DMS114 treated with DMSO at 0.1 percent for 48 hours (cell line): ENCODE measurements around the gene ABAT.
"Not testable (repeated sequence)": the region's sequence is repeated elsewhere in the genome, so short reads cannot be mapped to it uniquely, and the experiment has no call there.

Experiments used
- DNase-seq: peaks from one replicate; lab custom pipeline; 2025; ENCODE audit not compliant: unreplicated experiment; lab: John Stamatoyannopoulos, UW

Gene ABAT

DNA sequence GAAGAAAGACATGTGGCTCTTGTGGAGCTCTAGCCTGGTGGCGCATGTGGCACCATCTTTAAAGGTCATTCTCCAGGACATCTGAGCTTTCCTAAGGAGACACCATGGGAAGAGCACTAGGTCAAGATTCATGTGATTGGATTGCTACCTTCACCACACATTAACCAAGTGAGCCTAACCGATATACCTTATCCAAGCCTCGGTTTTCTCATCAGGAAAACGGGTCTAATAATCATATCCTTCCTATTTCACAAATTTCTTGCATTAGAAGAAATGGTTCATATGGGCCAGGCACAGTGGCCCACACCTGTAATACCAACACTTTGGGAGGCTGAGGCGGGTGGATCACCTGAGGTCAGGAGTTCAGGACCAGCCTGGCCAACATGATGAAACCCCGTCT is 64.7 kb downstream of the ABAT start:
- no peak for DNase-seq

DNA sequence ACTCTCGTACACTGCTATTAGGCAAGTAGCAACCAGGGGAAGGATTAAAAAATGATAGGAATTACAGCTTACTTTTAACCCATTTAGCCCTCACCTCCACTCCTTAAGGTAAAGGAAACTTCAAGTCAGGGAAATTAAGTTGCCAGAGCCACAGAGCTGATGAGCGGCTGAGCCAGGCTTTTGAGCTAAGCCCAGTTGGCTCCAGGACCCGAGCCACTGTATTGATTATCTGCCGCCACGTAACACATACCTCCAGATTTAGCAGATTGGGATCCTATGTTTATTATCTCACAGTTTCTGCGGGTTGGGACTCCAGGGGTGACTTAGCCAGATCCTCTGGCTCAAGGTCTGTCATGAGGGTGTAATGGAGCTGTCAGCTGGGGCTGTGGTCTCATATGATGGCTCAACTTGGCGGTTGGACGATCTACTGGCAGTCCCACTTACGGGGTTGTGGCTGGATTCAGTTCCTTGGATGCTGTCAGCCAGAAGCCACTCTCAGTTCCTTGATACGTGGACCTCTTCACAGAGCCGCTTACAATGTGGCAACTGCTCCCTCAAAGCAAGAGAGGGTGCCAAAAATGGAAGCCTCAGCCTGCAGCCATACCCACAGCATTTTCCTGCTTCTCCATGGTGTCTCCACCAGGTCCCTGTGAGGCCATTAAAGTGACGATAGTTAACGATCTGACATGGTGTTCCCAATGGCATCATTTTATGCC is 65.7 kb downstream of the ABAT start:
- no peak for DNase-seq

DNA sequence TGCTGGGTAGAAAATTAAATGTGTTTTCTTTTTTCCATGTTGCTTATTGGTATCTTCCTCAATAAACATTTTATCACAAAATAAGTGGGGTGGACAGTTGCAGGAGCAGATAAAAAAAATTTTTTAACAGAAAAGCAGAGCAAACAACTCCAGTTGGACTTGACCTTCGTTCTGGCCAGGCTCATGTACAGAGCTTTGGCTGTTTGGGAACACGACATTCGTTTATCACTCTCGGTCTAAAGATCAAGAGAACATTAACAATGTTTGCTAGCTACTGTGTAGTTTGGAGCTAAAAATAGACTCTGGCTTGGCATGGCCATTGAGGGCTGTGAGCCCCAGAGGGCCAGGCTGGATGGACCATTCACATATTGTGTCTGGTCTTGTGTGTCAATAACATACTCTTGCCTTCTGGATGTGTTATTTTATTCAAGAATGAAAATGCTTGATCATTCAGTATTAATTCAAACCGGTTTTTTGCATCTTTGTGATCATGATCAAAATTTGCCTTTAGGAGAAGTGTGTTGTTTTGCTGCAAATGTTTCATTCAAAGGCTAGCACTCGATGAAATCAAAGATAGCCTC is 66.4 kb downstream of the ABAT start:
- DNase-seq = no peak

DNA sequence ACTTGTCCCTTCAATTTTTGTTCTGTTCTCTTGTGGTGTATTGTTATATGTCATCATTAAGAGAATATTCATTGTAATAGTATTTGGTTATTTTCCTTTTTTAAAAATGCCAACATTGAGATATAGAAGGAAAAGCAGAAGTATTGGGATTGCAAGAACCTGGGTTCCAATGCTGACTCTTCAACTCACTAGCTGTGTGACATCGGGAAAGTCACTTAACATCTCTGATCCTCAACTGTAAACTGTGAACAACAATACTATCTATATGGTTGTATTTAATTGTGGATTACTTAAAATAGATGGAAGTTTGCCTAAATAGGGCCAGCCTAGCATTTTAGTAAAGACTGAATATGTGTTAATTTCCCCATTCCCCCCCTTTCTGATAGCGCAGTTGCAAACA is 67.2 kb downstream of the ABAT start:
- DNase-seq = no peak

DNA sequence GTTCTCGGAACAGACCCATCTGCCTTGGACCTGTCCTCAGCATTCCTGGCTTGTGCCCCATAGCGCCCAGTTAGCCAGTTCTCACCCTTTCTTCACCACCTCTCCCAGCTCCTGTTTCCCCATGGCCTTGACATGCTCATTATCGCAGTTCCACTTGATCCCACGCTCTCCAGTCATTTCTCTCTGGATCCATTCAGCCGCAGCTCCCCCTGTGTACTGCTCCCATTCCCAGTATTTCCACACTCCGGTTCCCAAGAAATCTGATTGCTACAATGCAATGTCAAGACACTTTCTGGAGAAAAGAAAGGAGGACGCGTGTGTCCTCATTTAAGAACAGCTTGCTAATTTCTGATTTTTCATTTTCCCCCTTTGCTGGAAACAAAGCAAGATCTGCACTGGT is 67.7 kb downstream of the ABAT start:
- DNase-seq = no peak

DNA sequence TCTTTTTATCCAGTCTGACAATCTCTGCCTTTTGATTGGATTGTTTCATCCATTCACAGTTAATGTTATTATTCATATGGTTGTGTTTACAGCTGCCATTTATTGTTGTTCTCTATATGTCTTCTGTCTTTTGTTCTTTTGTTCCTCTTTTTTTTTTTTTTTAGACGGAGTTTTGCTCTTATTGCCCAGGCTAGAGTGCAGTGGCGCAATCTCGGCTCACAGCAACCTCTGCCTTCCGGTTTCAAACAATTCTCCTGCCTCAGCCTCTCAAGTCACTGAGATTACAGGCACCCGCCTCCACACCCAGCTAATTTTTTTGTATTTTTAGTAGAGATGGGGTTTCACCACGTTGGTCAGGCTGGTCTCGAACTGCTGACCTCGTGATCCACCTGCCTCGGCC is 74.5 kb downstream of the ABAT start:
- DNase-seq = not testable (repeated sequence)

DNA sequence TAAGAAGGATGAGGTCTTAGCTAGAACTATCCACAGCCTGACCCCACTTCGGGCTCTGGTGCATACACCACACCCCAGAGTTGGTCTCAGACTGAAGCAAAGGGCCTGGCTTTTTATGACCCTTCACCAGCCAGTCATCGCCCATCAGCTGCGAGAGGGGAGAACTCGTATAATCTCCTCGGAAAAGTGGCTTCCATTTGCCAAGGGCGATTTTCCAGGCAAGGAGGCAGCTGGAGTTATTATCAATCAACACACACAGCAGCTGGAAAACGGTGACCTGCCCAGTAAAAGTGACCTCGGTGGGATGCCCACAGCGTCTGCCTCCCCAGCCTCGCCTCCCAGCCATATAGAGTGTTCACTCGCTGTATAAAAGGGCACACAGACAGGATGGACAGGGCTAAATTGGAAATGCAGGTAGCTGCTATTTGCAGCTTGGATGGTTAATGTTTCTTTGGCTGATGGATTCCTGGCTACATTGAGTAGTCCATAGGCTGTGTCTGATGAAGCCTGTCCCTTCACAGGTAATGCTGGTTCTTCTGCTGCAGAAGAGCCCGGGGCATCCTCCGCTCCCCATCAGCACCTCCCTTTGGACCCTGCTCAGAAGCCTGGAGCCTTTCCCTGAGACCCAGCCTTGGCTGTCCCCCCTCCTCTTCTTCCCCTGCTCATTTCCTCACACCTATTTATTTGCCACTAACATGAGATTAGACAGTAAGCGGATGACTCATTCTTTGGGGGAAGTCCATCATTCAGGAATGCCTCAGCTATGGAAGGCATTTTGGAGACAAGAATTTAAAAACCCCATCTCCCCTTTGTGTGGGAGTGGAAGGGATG is 77.3 kb downstream of the ABAT start:
- DNase-seq = no peak

DNA sequence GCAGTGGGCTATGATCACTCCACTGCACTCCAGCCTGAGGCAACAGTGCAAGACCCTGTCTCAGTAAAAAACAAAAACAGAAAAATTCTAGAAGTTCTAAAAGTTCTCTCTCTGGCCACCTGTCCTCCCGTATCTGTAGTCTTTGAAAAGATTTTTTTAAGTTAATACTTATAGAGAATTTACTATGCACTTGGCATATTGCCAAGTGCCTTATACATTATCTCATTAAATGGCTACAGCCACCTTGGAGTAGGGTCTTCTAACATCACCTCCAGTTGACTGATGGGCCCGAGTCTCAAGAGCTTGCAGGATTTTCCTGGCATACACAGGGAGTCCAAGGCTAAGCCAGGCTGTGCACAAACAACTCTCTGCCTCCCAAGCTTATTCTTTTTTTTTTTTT is 78.3 kb downstream of the ABAT start:
- no peak for DNase-seq

DNA sequence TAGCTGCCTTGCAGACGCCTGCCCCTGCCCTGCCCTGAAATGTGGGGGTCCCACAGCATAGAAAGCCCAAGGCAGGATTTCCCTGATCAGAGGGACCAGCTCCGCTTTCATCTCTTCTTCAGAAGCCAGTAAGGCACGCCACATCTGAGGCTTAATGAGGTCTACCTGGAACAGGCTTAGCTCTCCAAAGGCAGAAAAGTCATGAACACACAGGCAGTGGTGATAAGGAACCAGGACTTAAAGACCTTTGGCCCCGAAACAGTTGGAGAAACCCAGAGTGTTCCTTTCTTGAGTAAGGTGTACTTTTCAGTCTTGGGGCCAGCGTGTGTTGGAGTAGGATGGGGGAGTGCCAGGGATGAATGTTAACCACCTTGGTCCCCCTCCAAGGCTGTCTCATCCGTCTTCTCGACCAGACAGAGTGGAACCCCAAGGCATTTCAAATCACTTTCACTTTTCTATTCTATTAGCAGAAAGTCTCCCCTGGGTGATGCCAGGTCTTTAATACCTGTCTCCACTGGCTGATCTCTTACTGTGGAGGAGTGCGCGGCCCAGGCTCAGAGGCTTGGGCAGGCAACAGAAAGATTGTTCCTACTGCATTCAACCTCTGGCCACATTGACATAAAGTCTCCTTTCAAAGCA is 79.1 kb downstream of the ABAT start:
- DNase-seq = no peak

DNA sequence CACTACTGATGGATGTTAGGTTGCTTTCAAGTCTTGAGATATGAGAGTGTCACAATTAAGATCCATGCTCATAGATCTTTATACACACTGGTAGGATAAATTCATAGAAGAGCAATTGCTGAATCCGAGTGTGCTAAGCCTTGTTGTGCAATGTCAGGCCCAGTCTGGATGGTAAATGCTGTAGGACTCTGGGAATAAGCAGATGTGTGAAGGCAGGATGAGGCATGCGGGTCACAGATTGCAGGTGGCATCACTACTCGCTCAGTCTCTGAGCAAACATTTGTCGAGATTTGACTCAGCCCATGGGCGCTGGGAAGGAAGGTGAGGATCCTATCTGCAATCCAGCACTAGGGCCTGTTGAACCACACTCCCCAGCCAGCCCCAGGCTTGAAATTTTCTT is 82.3 kb downstream of the ABAT start:
- no peak for DNase-seq

DNA sequence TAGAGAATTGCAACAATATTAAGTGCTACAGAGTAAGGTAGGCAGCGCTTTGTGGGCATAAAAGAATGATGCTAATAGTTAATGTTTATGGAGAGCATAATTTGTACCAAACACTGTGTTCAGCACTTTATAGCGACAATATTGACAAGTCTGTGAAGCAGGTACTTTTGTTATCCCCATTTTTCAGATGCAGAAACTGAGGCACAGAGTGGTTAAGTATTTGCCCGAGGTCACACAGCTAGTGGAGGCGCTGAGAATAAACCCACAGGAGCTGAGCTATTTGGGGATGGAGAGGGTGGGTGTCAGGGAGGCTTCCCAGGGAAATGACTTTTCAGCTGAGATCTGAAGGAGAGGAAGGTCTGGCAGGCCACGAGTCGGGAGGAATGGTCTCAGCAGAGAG is 83.6 kb downstream of the ABAT start:
- DNase-seq = no peak

DNA sequence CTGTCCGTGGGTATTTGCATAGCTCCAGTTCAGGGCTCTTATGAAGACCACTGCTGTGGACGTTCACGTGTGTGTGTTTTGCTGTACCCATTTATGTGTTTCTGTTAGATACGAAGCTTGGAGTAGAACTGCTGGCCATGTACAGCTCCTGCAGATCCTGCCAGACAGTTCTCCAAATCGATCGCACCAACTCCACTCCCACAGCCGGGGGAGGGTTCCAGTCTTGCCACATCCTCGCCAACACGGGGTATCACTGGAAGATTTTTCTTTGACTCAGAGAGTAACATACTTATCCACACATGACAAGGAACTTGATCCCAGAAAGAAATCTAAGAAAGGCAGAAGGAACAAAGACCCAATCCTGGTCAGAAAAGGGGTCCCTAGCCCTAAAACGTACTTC is 85.6 kb downstream of the ABAT start:
- DNase-seq = no peak

DNA sequence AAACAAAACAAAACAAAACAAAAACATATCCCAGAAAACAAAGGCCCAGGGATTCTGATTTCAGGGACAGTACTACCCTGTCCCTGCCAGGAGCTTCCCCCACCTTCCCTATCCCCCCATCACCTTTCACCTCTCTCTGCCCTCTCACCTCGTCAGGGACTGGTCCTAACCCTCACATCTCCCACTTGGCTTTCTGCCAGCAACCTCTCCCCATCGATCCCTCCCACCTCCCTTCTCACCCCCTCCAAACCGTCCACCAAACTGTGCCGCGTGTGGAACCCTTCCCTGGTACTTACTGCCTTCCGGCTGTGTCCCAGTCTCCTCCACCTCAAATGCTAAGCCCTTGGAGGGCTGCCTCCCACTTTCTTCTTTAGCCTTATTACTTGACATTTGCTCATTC is 86.7 kb downstream of the ABAT start:
- no peak for DNase-seq

DNA sequence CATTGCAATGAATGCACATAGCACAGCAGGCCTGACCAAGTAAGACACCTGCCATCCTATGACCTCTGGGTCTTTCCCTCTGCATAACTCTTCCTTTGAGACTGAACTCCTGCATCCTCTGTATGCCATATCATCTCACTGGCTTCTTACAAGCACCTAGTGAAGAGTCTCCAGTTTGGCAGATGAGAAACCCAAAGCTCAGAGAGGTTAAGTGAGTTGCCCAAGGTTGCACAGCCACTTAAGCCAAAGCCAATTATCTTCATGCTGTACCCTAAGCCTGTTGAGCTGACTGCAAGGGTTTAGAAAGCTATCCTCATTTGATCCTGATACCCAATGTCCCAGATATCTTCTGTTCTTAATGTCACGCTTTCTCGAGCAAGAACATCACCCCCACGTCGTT is 87.8 kb downstream of the ABAT start:
- DNase-seq = no peak

DNA sequence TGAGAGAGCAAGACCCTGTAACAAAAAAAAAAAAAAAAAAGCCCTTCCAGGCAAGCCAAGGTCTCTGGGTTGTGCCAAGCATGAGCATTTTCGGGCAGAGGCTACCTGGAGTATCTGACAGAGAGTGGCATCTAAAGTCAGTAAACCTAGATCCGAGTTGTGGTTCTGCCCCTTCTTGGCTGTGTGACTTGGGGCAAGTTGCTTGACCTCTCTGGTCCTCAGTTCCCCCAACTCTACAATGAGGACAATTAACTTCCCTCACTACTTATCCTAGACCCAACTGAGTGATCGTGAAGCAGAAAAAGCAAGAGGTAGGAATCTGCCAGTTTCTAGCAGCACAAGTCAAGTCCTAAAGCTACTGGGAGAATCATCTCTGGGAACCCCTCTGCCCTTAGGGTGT is 88.7 kb downstream of the ABAT start:
- no peak for DNase-seq

DNA sequence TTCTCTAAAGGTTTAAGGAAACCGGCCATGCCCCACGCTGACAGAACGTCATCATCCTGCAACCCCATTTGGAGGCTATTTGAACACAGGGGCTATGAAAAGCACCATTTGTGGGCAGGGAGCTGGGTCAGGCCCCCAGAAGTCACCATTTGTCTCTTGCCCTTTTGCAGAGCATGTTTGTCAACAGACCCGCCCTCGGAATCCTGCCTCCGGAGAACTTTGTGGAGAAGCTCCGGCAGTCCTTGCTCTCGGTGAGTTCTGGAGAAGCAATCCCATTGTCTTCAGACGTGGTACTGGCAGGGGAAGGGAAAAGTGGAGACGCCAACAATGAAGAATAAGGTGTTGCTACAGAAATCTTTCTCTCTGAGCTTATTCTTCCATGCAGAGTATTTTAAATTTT is 89.5 kb downstream of the ABAT start:
- DNase-seq = no peak

DNA sequence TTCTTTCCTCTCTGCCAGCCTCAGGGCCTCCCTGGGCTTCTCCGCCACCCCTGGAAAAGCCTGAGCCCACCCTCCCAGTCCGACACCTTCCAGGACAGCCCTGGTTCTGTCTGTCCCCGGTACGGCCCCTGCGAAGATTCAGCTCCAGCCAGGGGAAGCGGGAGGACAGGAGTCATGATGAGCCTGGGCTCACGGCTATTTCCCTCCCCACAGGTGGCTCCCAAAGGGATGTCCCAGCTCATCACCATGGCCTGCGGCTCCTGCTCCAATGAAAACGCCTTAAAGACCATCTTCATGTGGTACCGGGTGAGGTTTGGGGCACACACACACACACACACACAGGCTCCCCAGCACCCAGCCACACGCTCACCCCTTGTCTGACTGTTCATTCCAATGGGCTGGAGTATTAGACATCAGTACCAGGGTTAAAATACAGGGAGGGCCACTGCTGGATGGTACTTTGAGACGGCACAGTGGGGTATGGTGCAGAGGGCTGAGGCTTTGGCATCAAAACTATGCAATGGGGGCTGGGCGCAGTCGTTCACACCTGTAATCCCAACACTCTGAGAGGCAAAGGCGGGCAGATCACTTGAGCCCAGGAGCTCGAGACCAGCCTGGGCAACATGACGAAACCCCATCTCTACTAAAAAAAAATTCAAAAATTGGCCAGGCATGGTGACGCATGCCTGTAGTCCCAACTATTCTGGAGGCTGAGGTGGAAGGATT is 90.3 kb downstream of the ABAT start:
- no peak for DNase-seq

DNA sequence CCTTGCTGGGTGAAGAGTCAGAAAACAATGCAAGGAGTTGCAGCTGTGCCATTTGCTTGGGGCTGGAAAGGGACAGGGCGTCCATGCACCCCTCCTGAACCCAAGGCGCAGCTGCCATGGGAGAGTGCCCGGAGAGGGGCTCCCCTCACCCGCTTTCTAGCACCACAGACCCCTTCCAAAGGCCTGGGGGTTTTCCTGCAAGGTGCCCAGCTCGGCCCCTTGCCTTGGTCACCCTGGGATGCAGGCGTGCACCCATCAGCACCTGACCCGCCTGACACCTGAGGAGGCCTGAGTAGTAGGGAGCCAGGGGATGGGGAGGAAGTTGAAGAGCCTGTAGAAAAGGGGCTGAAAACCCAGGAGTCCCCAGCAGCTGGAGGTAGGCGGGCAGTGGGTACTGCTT is 92.8 kb downstream of the ABAT start:
- no peak for DNase-seq

DNA sequence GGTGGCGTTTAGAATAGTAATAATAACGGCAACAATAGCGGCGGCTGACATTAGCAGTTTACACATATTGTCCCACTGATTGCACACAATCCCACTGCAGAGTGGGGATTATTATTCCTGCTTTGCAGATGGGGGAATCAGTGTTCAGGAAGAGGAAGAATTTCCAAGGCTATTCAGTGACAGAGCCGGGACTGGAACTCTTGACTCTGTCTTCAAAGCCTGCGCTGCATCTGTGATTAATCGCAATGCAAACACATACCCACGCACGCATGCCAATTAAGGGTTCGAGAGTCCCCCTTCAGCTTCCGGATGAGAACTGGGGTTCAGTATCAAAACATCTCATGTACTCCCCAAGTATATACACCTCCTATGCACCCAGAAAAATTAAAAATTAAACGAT is 93.9 kb downstream of the ABAT start:
- DNase-seq = no peak

DNA sequence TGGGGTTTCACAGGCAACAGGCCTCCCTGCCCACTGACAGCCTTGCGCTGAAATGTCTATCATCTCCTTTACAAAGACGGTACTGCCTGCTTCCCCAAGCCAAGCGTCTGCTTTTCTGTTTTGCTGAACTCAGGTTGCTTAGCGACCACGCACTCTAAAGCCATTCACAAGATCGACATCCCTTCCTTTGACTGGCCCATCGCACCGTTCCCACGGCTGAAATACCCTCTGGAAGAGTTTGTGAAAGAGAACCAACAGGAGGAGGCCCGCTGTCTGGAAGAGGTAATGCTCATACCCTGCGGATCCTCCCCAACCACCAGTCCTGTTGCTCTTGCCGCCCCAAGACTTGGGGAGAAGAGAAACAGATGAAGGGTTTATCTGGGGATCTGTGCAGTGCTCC is 94.3 kb downstream of the ABAT start:
- DNase-seq = no peak

DNA sequence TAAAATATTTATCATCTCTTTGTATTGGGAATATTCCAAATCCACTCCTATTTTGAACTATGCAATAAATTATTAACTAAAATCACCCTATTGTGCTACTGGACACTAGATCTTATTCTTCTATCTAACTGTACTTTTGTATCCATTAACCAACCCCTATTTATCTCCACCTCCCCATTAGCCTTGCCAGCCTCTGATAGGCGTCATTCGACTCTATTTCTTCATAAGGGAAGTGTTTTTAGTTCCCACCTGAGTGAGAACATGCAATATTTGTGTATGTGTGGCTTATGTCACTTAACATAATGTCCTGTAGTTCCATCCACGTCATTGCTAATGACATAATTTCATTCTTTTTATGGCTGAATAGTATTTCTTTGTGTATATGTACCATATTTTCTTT is 99.1 kb downstream of the ABAT start:
- DNase-seq = no peak
